GM19395 (cell line): Measurements from ENCODE around the gene NDFIP2.

Source experiments
- ATAC-seq: cut with Tn5 transposase; IDR thresholded peaks from one replicate; pipeline ENCODE4 v1.9.1; 2021; ENCODE audit warnings: mild to moderate bottlenecking, moderate library complexity; ENCODE audit not compliant: unreplicated experiment

NDFIP2 gene

DNA sequence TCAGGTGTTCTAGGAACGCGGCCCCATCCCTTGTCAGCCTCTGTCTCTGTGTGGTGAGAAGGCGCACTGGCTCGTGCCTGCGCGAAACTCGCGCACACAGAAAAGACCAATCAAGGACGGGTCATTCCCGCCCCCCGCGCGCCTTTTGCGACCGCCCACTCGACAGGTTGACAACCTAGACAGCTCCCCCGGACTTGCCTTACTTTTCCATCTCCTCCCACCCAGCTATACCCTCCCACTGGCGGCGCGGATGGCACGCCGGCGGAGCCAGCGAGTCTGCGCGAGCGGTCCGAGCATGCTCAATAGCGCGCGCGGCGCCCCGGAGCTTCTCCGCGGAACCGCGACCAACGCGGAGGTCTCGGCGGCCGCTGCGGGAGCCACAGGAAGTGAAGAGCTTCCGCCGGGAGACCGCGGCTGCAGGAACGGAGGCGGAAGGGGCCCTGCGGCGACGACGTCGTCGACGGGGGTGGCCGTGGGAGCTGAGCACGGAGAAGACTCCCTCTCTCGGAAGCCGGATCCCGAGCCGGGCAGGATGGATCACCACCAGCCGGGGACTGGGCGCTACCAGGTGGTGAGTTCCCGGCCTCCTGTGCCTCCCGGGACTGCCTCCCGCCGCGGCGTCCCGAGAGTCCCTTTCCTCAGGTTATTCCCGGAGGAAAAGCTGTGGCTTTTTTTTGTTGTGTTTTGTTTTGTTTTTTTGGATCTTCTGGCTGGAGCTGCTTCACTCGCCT, at the start of gene NDFIP2:
Gene NDFIP2 (plus strand): TSS at position 202 of the 731 bp plus-strand sequence. CDS start 49 bp downstream, at position 251.
- peak; percentile 85 for ATAC-seq

GRCh38 chr13:79432086-79432485, 48.9 kb upstream of the NDFIP2 start:
- no peak for ATAC-seq

DNA sequence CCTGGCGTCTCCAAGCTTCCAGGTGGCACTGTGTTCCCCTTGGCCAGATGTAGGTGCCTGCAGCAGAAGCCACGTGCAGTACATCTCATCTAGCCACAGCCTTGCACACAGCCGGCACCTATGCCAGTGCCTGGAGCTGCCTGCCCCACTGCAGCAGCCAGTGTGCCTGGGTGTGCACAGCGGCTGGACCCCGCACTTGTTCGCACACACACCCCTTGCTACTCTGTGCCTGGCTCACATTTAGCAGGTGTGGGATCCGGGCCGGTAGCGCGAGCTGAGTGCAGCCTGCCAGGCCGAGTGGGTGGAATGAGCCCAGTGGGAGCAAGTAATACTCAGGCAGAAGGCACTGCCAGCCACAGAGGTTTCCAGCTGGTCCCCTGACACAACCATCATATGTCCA, 48.0 kb upstream of the NDFIP2 start:
- ATAC-seq: no peak

- ATAC-seq: no peak
Observed at GRCh38 chr13:79434556-79434955, 46.4 kb upstream of the NDFIP2 start.

DNA sequence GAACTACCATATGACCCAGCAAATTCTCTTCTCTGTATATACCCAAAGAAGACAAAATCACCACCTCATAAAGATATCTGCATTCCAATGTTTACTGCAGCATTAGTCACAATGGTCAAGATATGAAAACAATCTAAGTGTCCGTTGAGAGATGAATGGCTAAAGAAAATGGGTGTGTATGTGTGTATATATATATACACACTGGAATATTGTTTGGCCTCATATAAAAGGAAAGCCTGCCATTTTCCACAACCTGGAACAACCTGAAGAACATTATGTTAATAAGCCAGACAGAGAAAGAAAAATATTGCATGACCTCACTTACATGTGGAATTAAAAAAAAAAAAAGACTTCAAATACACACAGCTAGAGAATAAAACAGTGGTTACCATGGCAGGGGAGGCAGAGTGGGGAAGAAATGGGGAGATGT, 45.4 kb upstream of the NDFIP2 start:
- ATAC-seq: no peak

DNA sequence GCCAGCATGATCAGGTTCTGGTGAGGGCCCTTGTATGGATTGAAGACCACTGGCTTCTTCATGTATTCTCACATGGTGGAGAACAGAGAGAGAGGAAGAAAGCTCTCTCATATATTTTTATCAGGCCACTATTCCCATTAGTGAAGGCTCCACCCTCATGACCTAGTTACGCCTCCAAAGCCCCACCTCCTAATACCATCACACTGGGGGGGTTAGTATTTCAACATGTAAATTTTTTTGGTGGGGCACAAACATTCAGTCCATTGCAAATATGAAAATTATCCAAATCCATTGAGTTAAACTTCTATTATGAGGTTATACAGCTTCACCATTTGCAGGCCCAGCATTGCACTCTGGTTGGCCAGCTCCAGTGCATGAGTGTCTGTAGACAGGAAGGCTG, 41.7 kb upstream of the NDFIP2 start:
- ATAC-seq: no peak

DNA sequence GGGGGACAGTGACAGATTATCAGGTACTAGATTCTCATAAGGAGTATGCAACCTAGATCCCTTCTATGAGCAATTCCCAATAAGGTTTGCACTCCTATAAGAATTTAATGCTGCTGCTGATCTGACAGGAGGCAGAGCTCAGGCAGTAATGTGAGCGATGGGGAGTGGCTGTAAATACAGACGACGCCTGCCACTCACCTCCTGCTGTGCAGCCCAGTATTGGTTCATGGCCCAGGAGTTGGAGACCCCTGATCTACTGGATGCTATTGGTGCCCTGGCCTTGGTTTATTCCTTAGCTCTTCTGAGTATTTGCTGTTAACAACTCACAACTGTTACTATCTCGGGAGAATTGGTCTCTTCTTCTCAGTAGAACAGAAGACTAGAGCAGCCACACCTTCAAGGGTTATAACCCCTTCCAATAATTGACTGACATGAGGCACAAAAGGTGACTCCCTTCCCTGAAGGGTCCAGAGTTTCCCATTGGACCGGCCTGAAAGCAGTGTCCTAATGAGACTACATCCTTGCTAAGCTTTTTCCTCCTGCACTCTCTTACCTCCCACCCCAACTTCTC, 39.9 kb upstream of the NDFIP2 start:
- ATAC-seq: no peak

GRCh38 chr13:79442221-79442620, 38.7 kb upstream of the NDFIP2 start:
- no peak for ATAC-seq

GRCh38 chr13:79442706-79443105, 38.2 kb upstream of the NDFIP2 start:
- ATAC-seq: no peak

GRCh38 chr13:79445968-79446645, 34.8 kb upstream of the NDFIP2 start:
- ATAC-seq: no peak

GRCh38 chr13:79447141-79447540, 33.8 kb upstream of the NDFIP2 start:
- ATAC-seq: no peak

GRCh38 chr13:79447741-79448140, 33.2 kb upstream of the NDFIP2 start:
- no peak for ATAC-seq

DNA sequence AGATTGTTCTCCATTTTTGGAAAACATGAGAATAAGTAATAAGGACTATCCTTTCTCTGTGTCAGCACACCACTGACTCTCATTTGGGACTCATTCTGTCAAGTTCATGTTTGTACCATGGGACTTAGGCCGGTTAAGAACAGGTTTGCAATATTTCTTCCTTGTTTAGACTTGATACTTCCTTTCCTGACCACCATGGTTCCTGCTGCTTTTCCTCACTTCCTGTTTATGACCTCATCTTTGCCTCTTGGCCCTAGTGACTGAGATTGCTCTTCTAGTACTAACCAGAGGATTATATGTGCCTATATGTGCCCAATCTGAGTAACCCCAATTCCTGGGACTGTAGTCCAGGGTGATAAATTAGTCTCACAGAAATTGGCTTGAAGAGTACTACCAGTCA, 32.5 kb upstream of the NDFIP2 start:
- ATAC-seq: no peak

DNA sequence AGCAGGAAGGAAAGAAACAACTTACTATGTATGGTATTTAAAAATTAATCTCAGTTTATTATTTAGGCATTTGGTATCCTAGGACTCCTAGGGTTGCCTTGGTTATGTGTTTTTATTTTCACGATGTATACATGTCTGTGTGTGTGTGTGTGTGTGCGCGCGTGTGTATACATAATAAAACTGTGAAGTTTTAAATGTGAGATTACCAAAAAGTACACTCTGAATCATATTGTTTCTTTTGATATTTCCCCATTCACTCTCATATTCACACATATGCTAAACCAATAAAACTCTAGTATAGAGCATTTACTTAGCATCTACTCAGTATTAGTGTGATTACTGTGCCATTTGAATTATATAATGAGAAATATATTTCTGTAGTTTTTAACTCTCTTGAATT, 30.8 kb upstream of the NDFIP2 start:
- ATAC-seq: no peak

- ATAC-seq: peak; percentile 97
Observed at GRCh38 chr13:79451500-79451962, 29.4 kb upstream of the NDFIP2 start.

DNA sequence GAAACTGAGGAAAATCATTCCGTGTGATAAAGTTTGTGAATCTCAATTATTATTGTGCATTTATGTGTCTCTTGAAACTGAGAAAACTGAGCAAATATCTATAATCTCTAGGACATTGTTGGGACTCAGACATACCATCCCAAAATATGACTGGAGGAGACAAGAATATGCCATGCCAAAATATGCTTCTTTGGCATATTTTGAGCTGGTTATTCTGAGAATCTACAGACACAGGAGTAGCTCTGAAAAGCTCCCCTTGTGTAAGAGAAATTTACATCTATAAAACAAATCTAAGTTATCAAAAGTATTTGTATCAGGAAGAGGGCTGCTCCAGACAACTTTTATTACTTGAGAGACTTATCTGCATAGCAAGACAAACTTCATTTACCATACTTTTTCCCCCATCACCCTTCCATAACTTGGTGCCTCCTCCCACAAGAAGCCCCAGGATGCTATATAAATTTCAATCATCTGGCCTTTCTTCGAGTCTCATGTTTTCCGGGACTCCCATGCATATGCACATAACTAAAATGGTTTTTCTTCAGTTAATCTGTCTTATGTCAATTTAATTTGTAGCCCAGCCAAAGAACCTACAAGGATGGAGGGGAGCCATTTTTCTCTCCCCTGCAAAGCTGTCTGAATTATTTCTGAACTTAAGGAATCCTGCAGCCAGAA, 28.6 kb upstream of the NDFIP2 start:
- no peak for ATAC-seq

DNA sequence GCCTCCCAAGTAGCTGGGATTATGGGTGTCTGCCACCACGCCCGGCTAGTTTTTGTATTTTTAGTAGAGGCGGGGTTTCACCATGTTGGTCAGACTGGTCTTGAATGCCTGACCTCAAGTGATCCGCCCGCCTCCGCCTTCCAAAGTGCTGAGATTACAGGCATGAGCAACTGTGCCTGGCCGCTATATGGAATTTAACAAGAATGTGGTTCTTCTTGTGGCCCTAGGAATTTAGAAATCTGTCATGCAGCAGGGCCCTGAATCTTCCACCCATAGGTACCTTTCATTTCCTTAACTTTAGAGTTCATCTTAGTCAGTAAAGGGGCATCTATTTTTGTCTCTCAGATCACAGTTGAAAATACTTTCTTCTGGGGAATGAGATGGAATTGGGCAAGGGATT, 25.6 kb upstream of the NDFIP2 start:
- no peak for ATAC-seq

DNA sequence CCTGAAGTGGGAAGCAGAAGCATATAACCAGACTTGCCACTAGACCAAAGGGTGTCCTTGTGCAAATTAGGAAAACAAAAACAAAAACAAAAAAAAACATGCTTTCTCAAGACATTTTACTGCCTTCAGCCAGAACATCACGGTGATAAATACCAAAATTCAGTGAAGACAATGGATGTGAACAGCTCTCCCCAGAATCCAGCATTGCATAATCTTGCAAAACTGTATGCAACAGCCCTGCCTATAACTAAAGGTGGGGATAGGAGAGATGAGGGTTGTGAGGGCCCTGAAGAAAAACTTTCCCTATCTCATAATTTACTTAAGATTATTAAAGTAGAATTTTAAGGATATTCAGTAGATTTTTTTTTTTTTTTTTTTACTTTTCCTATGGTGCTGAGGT, 24.9 kb upstream of the NDFIP2 start:
- no peak for ATAC-seq

GRCh38 chr13:79456656-79457365, 24.1 kb upstream of the NDFIP2 start:
- ATAC-seq: peak; percentile 27

DNA sequence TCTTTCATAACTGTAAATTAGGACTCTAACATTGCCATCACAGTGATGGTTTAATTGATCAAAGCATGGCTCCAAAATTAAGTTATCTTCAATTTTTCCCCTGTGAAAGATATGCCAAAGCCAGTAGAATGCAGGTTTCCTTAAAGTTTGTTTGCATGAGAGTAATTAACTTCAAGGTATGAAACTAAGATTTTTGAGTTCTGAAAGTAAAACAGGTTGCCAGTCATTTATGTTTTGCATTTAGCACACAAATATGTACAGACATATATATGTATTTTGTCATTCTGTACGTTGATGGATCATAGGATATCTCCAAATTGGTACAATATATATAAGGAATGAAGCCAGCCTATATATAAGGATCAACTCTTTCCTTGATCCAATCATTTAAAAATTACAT, 23.6 kb upstream of the NDFIP2 start:
- peak; percentile 80 for ATAC-seq

- ATAC-seq: no peak
Observed at GRCh38 chr13:79457948-79458347, 23.0 kb upstream of the NDFIP2 start.
